K562 (cell line): ENCODE results near the gene TMEM108. TPM values are rescaled to one million over a fixed set of nuclear protein-coding genes. Genes with fewer than 3 reads are reported as not detected.

ENCODE experiments used
- ATAC-seq: fragments of 200-7000 bp; cut with Tn5 transposase; 3 replicates; pipeline ENCODE4 v1.9.1; 2020; ENCODE audit warnings: moderate library complexity
- BruUV-seq: library from RNA; stranded (reverse); fragments of 400-500 nt; replicated peaks from 2 replicates; lab custom pipeline; 2021; lab: Mats Ljungman, UMichigan
- CTCF ChIA-PET: fragments of 300-600 bp; formaldehyde crosslinking; extraction: SDS; loops from one replicate; lab custom pipeline; 2021; ENCODE audit warnings: low intra/inter-chr PET ratio; lab: Yijun Ruan, JAX
- POLR2A ChIA-PET: fragments of 300-600, 350-650 bp; sonication (Branson Sonifier 250); formaldehyde crosslinking; extraction: SDS; loops from one replicate; lab custom pipeline; 2021; ENCODE audit warnings: antibody characterized with exemption, inconsistent platforms; lab: Yijun Ruan, JAX
- DNase-seq, 4 experiments: peaks; one replicate each; pipeline versions ENCODE4 v3.0.0 to v3.0.0-alpha.2; 2011 to 2018; ENCODE audit warnings: low spot score in 3 of 4, mixed read lengths in 3 of 4; ENCODE audit errors: extremely low read depth in 1 of 4
- FAIRE-seq: peaks from 2 replicates; lab custom pipeline; 2011; peaks lifted over from hg19 to GRCh38; lab: Jason Lieb, UNC
- H2AFZ ChIP-seq: 2 replicates; pipeline ENCODE4 v1.6.0; 2011; ENCODE audit warnings: low read depth, low read length, control low read depth, inconsistent platforms
- H3K27ac ChIP-seq: fragments of 200-600 bp; 3 replicates; pipeline ENCODE4 v1.8.0; 2011; ENCODE audit warnings: low read depth, mild to moderate bottlenecking, control low read depth, inconsistent platforms, low read length, moderate library complexity, mixed read lengths; ENCODE audit errors: extremely low read depth
- H3K27me3 ChIP-seq, 2 experiments: fragments of 300-600 bp in 1 of 2; 2 replicates in 1 of 2; 3 replicates in 1 of 2; pipeline versions ENCODE4 v1.6.0 to v1.8.0; 2011; ENCODE audit warnings: inconsistent platforms in 2 of 2, low read length in 2 of 2, mild to moderate bottlenecking in 1 of 2, mixed read lengths in 1 of 2, moderate library complexity in 1 of 2; ENCODE audit not compliant: control insufficient read depth in 2 of 2, insufficient read depth in 2 of 2
- H3K36me3 ChIP-seq: fragments of 300-600 bp; 3 replicates; pipeline ENCODE4 v1.8.0; 2011; ENCODE audit warnings: mild to moderate bottlenecking, low read length, inconsistent platforms; ENCODE audit not compliant: control insufficient read depth, insufficient read depth
- H3K4me1 ChIP-seq, 2 experiments: fragments of 200-600 bp in 1 of 2; replicated peaks in 1 of 2; 2 replicates in 1 of 2; 3 replicates in 1 of 2; pipeline versions ENCODE4 v1.5.1 to v1.8.0; 2011; ENCODE audit warnings: inconsistent platforms in 2 of 2, low read length in 2 of 2, mild to moderate bottlenecking in 1 of 2, mixed read lengths in 1 of 2, moderate library complexity in 1 of 2; ENCODE audit not compliant: control insufficient read depth in 2 of 2, insufficient read depth in 2 of 2
- H3K4me2 ChIP-seq: 2 replicates; pipeline ENCODE4 v1.6.1; 2011; ENCODE audit warnings: low read length, control low read depth, inconsistent platforms, mixed read lengths; ENCODE audit not compliant: insufficient read depth
- H3K4me3 ChIP-seq: fragments of 200-600 bp; sonication (generic), shearing (Covaris generic); 2 replicates; pipeline ENCODE4 v1.5.1; 2016; ENCODE audit warnings: control low read depth, inconsistent platforms
- H3K79me2 ChIP-seq: fragments of 200-600 bp; 3 replicates; pipeline ENCODE4 v1.8.0; 2011; ENCODE audit warnings: low read length, inconsistent platforms; ENCODE audit not compliant: control insufficient read depth, insufficient read depth
- H3K9ac ChIP-seq, 2 experiments: 2 replicates each; pipeline versions ENCODE4 v1.6.0 to v1.6.1; 2011; ENCODE audit warnings: low read depth in 2 of 2, low read length in 2 of 2, control low read depth in 1 of 2, inconsistent platforms in 1 of 2, mild to moderate bottlenecking in 1 of 2, mixed read lengths in 1 of 2; ENCODE audit not compliant: insufficient read depth in 1 of 2
- H3K9me1 ChIP-seq: one replicate; pipeline ENCODE4 v1.6.0; 2011; ENCODE audit warnings: inconsistent platforms, mild to moderate bottlenecking, low read length, moderate library complexity; ENCODE audit not compliant: control insufficient read depth, insufficient read depth
- H3K9me3 ChIP-seq: replicated peaks from 2 replicates; pipeline ENCODE4 v1.5.1; 2011; ENCODE audit warnings: low read depth, low read length, inconsistent platforms; ENCODE audit not compliant: control insufficient read depth, insufficient read depth
- H4K20me1 ChIP-seq: replicated peaks from 2 replicates; pipeline ENCODE4 v1.6.1; 2011; ENCODE audit warnings: low read length, inconsistent platforms, mixed read lengths; ENCODE audit not compliant: control insufficient read depth, insufficient read depth
- EWSR1 ChIP-seq: fragments of 450-650 bp; IDR thresholded peaks from 2 replicates; pipeline ENCODE4 v1.6.1; 2018; ENCODE audit warnings: borderline replicate concordance, mild to moderate bottlenecking, low read depth, moderate library complexity; ENCODE audit not compliant: partially characterized antibody
- GTF2A2 ChIP-seq: IDR thresholded peaks from 2 replicates; pipeline ENCODE4 v1.6.1; 2016; ENCODE audit warnings: mild to moderate bottlenecking, missing genetic modification characterization, missing compliant biosample characterization
- JUN ChIP-seq, 2 experiments: sonication (generic) in 1 of 2; formaldehyde crosslinking in 1 of 2; IDR thresholded peaks; 2 replicates each; pipeline versions ENCODE4 v1.6.1 to v1.8.0; 2012 to 2022; ENCODE audit warnings: borderline replicate concordance in 2 of 2, mild to moderate bottlenecking in 2 of 2, improper control_type of control experiment in 1 of 2, low read depth in 1 of 2, low read length in 1 of 2, missing genetic modification reagents in 1 of 2
- KLF6 ChIP-seq: fragments of 250-450 bp; sonication (Bioruptor Pico); IDR thresholded peaks from 2 replicates; pipeline ENCODE4 v1.4.0; 2020; ENCODE audit warnings: mild to moderate bottlenecking, moderate library complexity, borderline replicate concordance
- MCM7 ChIP-seq, 2 experiments: fragments of 450-650 bp; IDR thresholded peaks; 2 replicates each; pipeline ENCODE4 v1.6.1; 2016 to 2018
- MTF1 ChIP-seq: fragments of 250-450 bp; sonication (Bioruptor Pico); IDR thresholded peaks from 2 replicates; pipeline ENCODE4 v1.9.0; 2021; ENCODE audit warnings: moderate library complexity, mild to moderate bottlenecking, inconsistent platforms, borderline replicate concordance
- MYBL2 ChIP-seq, 2 experiments: fragments of 450-650 bp in 1 of 2; sonication (generic) in 1 of 2; formaldehyde crosslinking in 1 of 2; IDR thresholded peaks; 2 replicates each; pipeline versions ENCODE4 v1.6.1 to v1.8.1; 2017 to 2022; ENCODE audit warnings: borderline replicate concordance in 1 of 2, inconsistent platforms in 1 of 2, low read depth in 1 of 2, mild to moderate bottlenecking in 1 of 2, missing genetic modification reagents in 1 of 2, moderate library complexity in 1 of 2
- ZC3H11A ChIP-seq: IDR thresholded peaks from 2 replicates; pipeline ENCODE4 v1.6.1; 2012; ENCODE audit warnings: low read depth, low read length, improper control_type of control experiment
- ZNF274 ChIP-seq: IDR thresholded peaks from 2 replicates; pipeline ENCODE4 v1.6.1; 2011; ENCODE audit warnings: low read depth, mild to moderate bottlenecking, low read length, moderate library complexity, borderline replicate concordance
- ZNF707 ChIP-seq: fragments of 250-450 bp; sonication (Bioruptor Pico); conservative IDR thresholded peaks from 2 replicates; pipeline ENCODE4 v1.8.0; 2022; ENCODE audit warnings: inconsistent platforms, mild to moderate bottlenecking, moderate library complexity
- ZNF830 ChIP-seq: fragments of 250-450 bp; sonication (Bioruptor Pico); IDR thresholded peaks from 2 replicates; pipeline ENCODE4 v1.5.0; 2021; ENCODE audit warnings: mild to moderate bottlenecking
- WGBS: fragments of 100-300 bp; shearing (Covaris generic); methylation state at CpG from one replicate; pipeline ENCODE4 v1.1.6; 2016; ENCODE audit warnings: low coverage, mixed read lengths; ENCODE audit not compliant: insufficient coverage; ENCODE audit errors: missing lambda C conversion rate; 5-methylcytosine and 5-hydroxymethylcytosine counted together
- in situ Hi-C: fragments of 300-500 bp; cut with MboI; formaldehyde crosslinking; loops from 4 replicates; pipeline ENCODE4 v1.15.0; 2018; ENCODE audit warnings: inconsistent platforms, mixed read lengths
- intact Hi-C: fragments of 100-400 bp; cut with micrococcal nuclease; formaldehyde crosslinking; loops from 2 replicates; pipeline ENCODE4 v1.14.2; 2022
- polyA plus RNA-seq, 8 experiments: library from polyadenylated mRNA; depleted of rRNA in 4 of 8; stranded (reverse) in 5 of 8; unstranded in 3 of 8; fragments of >200 nt; fragmentation: Nextera tagmentation in 2 of 8; fragmentation: Illumina TruSeq in 1 of 8; extraction: Ambion mirVana in 2 of 8; extraction: Trizol in 1 of 8; gene quantifications; 2 replicates each; pipeline versions ENCODE4 v1.2.1 to v1.2.3, GENCODE V29; 2011 to 2014; ENCODE audit warnings: inconsistent platforms in 1 of 8, missing spikeins in 1 of 8
- total RNA-seq, 7 experiments: library from RNA; depleted of rRNA in 6 of 7; stranded (reverse); fragments of >200 nt in 6 of 7; fragmentation: Illumina TruSeq in 2 of 7; extraction: Trizol in 2 of 7; gene quantifications; 2 replicates each; pipeline versions ENCODE4 v1.2.1 to v1.2.3, GENCODE V29; 2011 to 2021; ENCODE audit warnings: low replicate concordance in 1 of 7
- TF ChIP-seq, protein P1 (sequence below): sonication (generic); formaldehyde crosslinking; IDR thresholded peaks from 2 replicates; pipeline ENCODE4 v1.8.1; 2023; ENCODE audit warnings: mild to moderate bottlenecking, missing genetic modification reagents
- TF ChIP-seq, protein P2 (sequence below): sonication (generic); formaldehyde crosslinking; IDR thresholded peaks from 2 replicates; pipeline ENCODE4 v1.8.1; 2022; ENCODE audit warnings: missing genetic modification reagents

Gene TMEM108
- total and polyA plus RNA-seq, 9 of the 15 experiments (the other 6 are each of a cell fraction or from before 2014, with no cell fraction given): 0.65 to 11.1 (median 3.4) TPM

DNA sequence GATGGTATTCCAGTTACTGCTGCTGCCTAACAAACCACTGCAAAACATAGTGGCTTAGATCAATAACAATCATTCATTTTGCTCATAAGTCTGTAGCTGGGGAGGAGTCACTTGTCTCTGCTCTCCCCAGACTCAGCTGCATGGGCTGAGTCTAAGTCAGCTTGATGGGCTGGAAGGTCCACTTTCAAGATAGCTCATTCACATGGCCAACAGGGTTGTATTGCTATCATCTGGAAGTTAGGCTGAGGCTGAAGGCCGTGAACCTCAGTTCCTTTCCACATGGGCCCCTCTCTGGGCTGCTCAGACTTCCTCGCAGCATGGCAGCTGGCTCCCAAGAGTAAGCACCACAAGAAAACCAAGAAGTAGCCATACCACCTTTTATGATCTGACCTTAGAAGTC is 333.0 kb downstream of the TMEM108 start:
- WGBS: 36% methylated on average over 2 of the region's 2 CpGs
- BruUV-seq: no TSS peak

More for the DNA sequence above, 333.0 kb downstream of the TMEM108 start:
- in situ Hi-C loops (no loop called here), intact Hi-C loops (no loop called here)
- Histone ChIP-seq H3K36me3 (no peaks in the 10 kb centered on the region), H2AFZ (no peak overlapping the region), H3K4me2 (no peak overlapping the region), H3K27ac (no peak overlapping the region), H3K4me1 (no peaks in the 10 kb centered on the region), H3K79me2 (no peaks in the 10 kb centered on the region), H3K9me3 (no peaks in the 10 kb centered on the region), H4K20me1 (no peaks in the 10 kb centered on the region), H3K9ac (no peak overlapping the region), H3K27me3 (no peaks in the 10 kb centered on the region), H3K4me3 (no peak overlapping the region), H3K9me1 (no peaks in the 10 kb centered on the region)
- ChIA-PET CTCF (no interaction called here), POLR2A (interaction anchor here (0.6 kb wide), 1 partner anchor 211 kb away, joined by 3 read pairs; no protein-coding TSS in a partner anchor)
- FAIRE-seq (no peak), ATAC-seq (no peak), DNase-seq (no peak)
- TF ChIP-seq MTF1 (CRISPR knock-in tag) (no peak), GTF2A2 (tag) (no peak), MYBL2 (IDR thresholded peaks at IDR 0.05; ENCODE audit: low read depth) (no peak), MYBL2 (CRISPR knock-in tag; IDR thresholded peaks at IDR 0.05; ENCODE audit: borderline replicate concordance) (no peak), ZNF707 (CRISPR knock-in tag) (no peak), ZNF274 (no peak), JUN (IDR thresholded peaks at IDR 0.05; ENCODE audit: borderline replicate concordance, low read depth, low read length) (no peak), JUN (CRISPR knock-in tag; IDR thresholded peaks at IDR 0.05; ENCODE audit: borderline replicate concordance) (no peak), ZNF830 (CRISPR knock-in tag) (no peak), KLF6 (no peak), MCM7 (IDR thresholded peaks at IDR 0.05) (no peak), ZC3H11A (no peak), EWSR1 (no peak)
- TF ChIP-seq, protein P1, sequence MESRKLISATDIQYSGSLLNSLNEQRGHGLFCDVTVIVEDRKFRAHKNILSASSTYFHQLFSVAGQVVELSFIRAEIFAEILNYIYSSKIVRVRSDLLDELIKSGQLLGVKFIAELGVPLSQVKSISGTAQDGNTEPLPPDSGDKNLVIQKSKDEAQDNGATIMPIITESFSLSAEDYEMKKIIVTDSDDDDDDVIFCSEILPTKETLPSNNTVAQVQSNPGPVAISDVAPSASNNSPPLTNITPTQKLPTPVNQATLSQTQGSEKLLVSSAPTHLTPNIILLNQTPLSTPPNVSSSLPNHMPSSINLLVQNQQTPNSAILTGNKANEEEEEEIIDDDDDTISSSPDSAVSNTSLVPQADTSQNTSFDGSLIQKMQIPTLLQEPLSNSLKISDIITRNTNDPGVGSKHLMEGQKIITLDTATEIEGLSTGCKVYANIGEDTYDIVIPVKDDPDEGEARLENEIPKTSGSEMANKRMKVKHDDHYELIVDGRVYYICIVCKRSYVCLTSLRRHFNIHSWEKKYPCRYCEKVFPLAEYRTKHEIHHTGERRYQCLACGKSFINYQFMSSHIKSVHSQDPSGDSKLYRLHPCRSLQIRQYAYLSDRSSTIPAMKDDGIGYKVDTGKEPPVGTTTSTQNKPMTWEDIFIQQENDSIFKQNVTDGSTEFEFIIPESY (CRISPR knock-in tag): no peak
- TF ChIP-seq, protein P2, sequence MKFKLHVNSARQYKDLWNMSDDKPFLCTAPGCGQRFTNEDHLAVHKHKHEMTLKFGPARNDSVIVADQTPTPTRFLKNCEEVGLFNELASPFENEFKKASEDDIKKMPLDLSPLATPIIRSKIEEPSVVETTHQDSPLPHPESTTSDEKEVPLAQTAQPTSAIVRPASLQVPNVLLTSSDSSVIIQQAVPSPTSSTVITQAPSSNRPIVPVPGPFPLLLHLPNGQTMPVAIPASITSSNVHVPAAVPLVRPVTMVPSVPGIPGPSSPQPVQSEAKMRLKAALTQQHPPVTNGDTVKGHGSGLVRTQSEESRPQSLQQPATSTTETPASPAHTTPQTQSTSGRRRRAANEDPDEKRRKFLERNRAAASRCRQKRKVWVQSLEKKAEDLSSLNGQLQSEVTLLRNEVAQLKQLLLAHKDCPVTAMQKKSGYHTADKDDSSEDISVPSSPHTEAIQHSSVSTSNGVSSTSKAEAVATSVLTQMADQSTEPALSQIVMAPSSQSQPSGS: no peak
- TF ChIP-seq, all 486 proteins: peak for 0
